Liver (tissue), 3 donors: ENCODE data around the gene HSPA12A.

ENCODE experiments used
- GABPA ChIP-seq, 2 donors: IDR thresholded peaks in 1 of 2; conservative IDR thresholded peaks in 1 of 2; 2 replicates each; pipeline ENCODE4 v1.6.1; 2016; ENCODE audit warnings: antibody characterized with exemption in 2 of 2, mild to moderate bottlenecking in 1 of 2, moderate library complexity in 1 of 2
- JUND ChIP-seq, 2 donors: IDR thresholded peaks; 2 replicates each; pipeline ENCODE4 v1.6.1; 2016; ENCODE audit warnings: antibody characterized with exemption in 2 of 2
- SP1 ChIP-seq: IDR thresholded peaks from 2 replicates; pipeline ENCODE4 v1.6.1; 2018; ENCODE audit warnings: antibody characterized with exemption, mild to moderate bottlenecking
- TAF1 ChIP-seq: conservative IDR thresholded peaks from 2 replicates; pipeline ENCODE4 v1.6.1; 2016; ENCODE audit warnings: antibody characterized with exemption, mild to moderate bottlenecking
- YY1 ChIP-seq: IDR thresholded peaks from 2 replicates; pipeline ENCODE4 v1.6.1; 2016; ENCODE audit warnings: antibody characterized with exemption, mild to moderate bottlenecking
- TF ChIP-seq, protein P1 (sequence below): fragments of 150-350 bp; IDR thresholded peaks from 2 replicates; pipeline ENCODE4 v1.5.1; 2017; ENCODE audit warnings: improper control_type of control experiment, low read depth, low read length; ENCODE audit not compliant: missing input control
- TF ChIP-seq, protein P2 (sequence below): IDR thresholded peaks from 2 replicates; pipeline ENCODE4 v1.6.1; 2016; ENCODE audit warnings: antibody characterized with exemption
- TF ChIP-seq, protein P3 (sequence below): IDR thresholded peaks from 2 replicates; pipeline ENCODE4 v1.6.1; 2016; ENCODE audit warnings: antibody characterized with exemption, mild to moderate bottlenecking
- TF ChIP-seq, protein P4 (sequence below): IDR thresholded peaks from 2 replicates; pipeline ENCODE4 v1.6.1; 2016; ENCODE audit warnings: antibody characterized with exemption
- TF ChIP-seq, protein P5 (sequence below): IDR thresholded peaks from 2 replicates; pipeline ENCODE4 v1.6.1; 2016; ENCODE audit warnings: antibody characterized with exemption
- donor health status: healthy.
- donor health status: healthy.

DNA sequence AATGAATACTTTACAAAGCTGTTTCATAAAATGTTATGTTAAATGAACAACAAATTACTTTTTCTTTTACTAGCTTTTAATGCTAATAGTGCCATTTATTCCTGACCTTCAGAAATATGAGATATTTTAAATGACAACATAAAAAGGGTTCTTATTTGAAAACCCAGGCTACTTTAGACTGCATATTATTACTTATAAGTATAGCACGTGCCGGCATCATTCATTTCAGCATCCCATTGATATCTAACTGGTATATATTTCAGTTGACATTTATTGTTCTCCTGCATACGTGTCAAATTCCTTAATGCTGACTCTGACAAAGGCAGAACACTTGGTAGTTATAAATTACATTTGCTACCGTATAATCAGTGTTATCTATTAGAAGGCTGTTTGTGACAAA lies 86.3 kb downstream of the HSPA12A start:
- TF ChIP-seq, protein P1, sequence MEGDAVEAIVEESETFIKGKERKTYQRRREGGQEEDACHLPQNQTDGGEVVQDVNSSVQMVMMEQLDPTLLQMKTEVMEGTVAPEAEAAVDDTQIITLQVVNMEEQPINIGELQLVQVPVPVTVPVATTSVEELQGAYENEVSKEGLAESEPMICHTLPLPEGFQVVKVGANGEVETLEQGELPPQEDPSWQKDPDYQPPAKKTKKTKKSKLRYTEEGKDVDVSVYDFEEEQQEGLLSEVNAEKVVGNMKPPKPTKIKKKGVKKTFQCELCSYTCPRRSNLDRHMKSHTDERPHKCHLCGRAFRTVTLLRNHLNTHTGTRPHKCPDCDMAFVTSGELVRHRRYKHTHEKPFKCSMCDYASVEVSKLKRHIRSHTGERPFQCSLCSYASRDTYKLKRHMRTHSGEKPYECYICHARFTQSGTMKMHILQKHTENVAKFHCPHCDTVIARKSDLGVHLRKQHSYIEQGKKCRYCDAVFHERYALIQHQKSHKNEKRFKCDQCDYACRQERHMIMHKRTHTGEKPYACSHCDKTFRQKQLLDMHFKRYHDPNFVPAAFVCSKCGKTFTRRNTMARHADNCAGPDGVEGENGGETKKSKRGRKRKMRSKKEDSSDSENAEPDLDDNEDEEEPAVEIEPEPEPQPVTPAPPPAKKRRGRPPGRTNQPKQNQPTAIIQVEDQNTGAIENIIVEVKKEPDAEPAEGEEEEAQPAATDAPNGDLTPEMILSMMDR, result no peak
- TF ChIP-seq SP1 (no peak), GABPA (IDR thresholded peaks at IDR 0.05 in 1 of 2, conservative IDR thresholded peaks at IDR 0.05 in 1 of 2) (no peak), TAF1 (no peak), JUND (IDR thresholded peaks at IDR 0.05) (no peak), YY1 (no peak)
- TF ChIP-seq, protein P2, sequence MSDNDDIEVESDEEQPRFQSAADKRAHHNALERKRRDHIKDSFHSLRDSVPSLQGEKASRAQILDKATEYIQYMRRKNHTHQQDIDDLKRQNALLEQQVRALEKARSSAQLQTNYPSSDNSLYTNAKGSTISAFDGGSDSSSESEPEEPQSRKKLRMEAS, result no peak
- TF ChIP-seq, protein P3, sequence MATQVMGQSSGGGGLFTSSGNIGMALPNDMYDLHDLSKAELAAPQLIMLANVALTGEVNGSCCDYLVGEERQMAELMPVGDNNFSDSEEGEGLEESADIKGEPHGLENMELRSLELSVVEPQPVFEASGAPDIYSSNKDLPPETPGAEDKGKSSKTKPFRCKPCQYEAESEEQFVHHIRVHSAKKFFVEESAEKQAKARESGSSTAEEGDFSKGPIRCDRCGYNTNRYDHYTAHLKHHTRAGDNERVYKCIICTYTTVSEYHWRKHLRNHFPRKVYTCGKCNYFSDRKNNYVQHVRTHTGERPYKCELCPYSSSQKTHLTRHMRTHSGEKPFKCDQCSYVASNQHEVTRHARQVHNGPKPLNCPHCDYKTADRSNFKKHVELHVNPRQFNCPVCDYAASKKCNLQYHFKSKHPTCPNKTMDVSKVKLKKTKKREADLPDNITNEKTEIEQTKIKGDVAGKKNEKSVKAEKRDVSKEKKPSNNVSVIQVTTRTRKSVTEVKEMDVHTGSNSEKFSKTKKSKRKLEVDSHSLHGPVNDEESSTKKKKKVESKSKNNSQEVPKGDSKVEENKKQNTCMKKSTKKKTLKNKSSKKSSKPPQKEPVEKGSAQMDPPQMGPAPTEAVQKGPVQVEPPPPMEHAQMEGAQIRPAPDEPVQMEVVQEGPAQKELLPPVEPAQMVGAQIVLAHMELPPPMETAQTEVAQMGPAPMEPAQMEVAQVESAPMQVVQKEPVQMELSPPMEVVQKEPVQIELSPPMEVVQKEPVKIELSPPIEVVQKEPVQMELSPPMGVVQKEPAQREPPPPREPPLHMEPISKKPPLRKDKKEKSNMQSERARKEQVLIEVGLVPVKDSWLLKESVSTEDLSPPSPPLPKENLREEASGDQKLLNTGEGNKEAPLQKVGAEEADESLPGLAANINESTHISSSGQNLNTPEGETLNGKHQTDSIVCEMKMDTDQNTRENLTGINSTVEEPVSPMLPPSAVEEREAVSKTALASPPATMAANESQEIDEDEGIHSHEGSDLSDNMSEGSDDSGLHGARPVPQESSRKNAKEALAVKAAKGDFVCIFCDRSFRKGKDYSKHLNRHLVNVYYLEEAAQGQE, result no peak
- TF ChIP-seq, protein P4, sequence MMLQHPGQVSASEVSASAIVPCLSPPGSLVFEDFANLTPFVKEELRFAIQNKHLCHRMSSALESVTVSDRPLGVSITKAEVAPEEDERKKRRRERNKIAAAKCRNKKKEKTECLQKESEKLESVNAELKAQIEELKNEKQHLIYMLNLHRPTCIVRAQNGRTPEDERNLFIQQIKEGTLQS, result no peak
- TF ChIP-seq, protein P5, sequence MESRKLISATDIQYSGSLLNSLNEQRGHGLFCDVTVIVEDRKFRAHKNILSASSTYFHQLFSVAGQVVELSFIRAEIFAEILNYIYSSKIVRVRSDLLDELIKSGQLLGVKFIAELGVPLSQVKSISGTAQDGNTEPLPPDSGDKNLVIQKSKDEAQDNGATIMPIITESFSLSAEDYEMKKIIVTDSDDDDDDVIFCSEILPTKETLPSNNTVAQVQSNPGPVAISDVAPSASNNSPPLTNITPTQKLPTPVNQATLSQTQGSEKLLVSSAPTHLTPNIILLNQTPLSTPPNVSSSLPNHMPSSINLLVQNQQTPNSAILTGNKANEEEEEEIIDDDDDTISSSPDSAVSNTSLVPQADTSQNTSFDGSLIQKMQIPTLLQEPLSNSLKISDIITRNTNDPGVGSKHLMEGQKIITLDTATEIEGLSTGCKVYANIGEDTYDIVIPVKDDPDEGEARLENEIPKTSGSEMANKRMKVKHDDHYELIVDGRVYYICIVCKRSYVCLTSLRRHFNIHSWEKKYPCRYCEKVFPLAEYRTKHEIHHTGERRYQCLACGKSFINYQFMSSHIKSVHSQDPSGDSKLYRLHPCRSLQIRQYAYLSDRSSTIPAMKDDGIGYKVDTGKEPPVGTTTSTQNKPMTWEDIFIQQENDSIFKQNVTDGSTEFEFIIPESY, result no peak
